K562 (cell line): ENCODE measurements around the gene GRIK3. TPM values are rescaled to one million over a fixed set of nuclear protein-coding genes. Genes with fewer than 3 reads are reported as not detected.

Experiments
- AFF1 ChIP-seq, 2 experiments: fragments of 450-650 bp; IDR thresholded peaks; 2 replicates each; pipeline ENCODE4 v1.6.1; 2018; ENCODE audit warnings: mild to moderate bottlenecking in 2 of 2, low read depth in 1 of 2; ENCODE audit not compliant: partially characterized antibody in 2 of 2
- BRCA1 ChIP-seq, 2 experiments: fragments of 450-650 bp in 1 of 2; sonication (generic) in 1 of 2; formaldehyde crosslinking in 1 of 2; IDR thresholded peaks; 2 replicates each; pipeline versions ENCODE4 v1.5.0 to v1.6.1; 2017 to 2020; ENCODE audit warnings: mild to moderate bottlenecking in 1 of 2, missing genetic modification reagents in 1 of 2
- DACH1 ChIP-seq: fragments of 450-650 bp; IDR thresholded peaks from 2 replicates; pipeline ENCODE4 v1.6.1; 2018; ENCODE audit not compliant: partially characterized antibody
- ELF1 ChIP-seq: fragments of 200-800 bp; sonication (Bioruptor generic); IDR thresholded peaks from 2 replicates; pipeline ENCODE4 v1.6.1; 2016; ENCODE audit warnings: missing genetic modification characterization, missing compliant biosample characterization
- ETV1 ChIP-seq: fragments of 450-650 bp; conservative IDR thresholded peaks from 2 replicates; pipeline ENCODE4 v1.6.1; 2016; ENCODE audit warnings: missing genetic modification characterization, control low read depth, low read depth, missing compliant biosample characterization
- FOXP1 ChIP-seq: sonication (generic); formaldehyde crosslinking; IDR thresholded peaks from 2 replicates; pipeline ENCODE4 v1.8.0; 2022; ENCODE audit warnings: mild to moderate bottlenecking, missing genetic modification reagents
- GTF3C2 ChIP-seq: IDR thresholded peaks from 3 replicates; pipeline ENCODE4 v1.6.1; 2011; ENCODE audit warnings: borderline replicate concordance, mild to moderate bottlenecking, moderate library complexity; ENCODE audit not compliant: insufficient read length; ENCODE audit errors: extremely low read depth
- HCFC1 ChIP-seq: IDR thresholded peaks from 2 replicates; pipeline ENCODE4 v1.6.1; 2012; ENCODE audit warnings: low read depth, low read length, improper control_type of control experiment
- HDAC8 ChIP-seq: fragments of 450-650 bp; IDR thresholded peaks from 2 replicates; pipeline ENCODE4 v1.6.1; 2016; ENCODE audit warnings: mild to moderate bottlenecking, missing genetic modification characterization, moderate library complexity, missing compliant biosample characterization
- MAFF ChIP-seq: IDR thresholded peaks from 2 replicates; pipeline ENCODE4 v1.6.1; 2012; ENCODE audit warnings: low read length, improper control_type of control experiment
- NCOA1 ChIP-seq: fragments of 450-650 bp; IDR thresholded peaks from 2 replicates; pipeline ENCODE4 v1.6.1; 2016; ENCODE audit warnings: low read depth
- PCBP2 ChIP-seq: fragments of 200-400 bp; formaldehyde crosslinking; IDR thresholded peaks from 2 replicates; pipeline ENCODE4 v1.6.1; 2018; ENCODE audit warnings: low read length, low read depth, mild to moderate bottlenecking, moderate library complexity; ENCODE audit not compliant: poor library complexity, severe bottlenecking
- PHF8 ChIP-seq: fragments of 200-600 bp; sonication (generic); IDR thresholded peaks from 2 replicates; pipeline ENCODE4 v1.6.1; 2012; ENCODE audit warnings: mixed run types, mild to moderate bottlenecking, inconsistent platforms, low read length, moderate library complexity, borderline replicate concordance
- POLR3G ChIP-seq: IDR thresholded peaks from 2 replicates; pipeline ENCODE4 v1.6.1; 2011; ENCODE audit not compliant: insufficient read length, insufficient replicate concordance; ENCODE audit errors: extremely low read depth
- SMAD4 ChIP-seq: fragments of 250-450 bp; sonication (Bioruptor Pico); conservative IDR thresholded peaks from 2 replicates; pipeline ENCODE4 v1.8.0; 2021; ENCODE audit warnings: inconsistent platforms, mild to moderate bottlenecking, moderate library complexity
- SNAPC5 ChIP-seq: fragments of 250-450 bp; sonication (Bioruptor Pico); IDR thresholded peaks from 2 replicates; pipeline ENCODE4 v1.8.0; 2021; ENCODE audit warnings: moderate library complexity, mild to moderate bottlenecking, inconsistent platforms
- TAF15 ChIP-seq: fragments of 200-400 bp; formaldehyde crosslinking; IDR thresholded peaks from 2 replicates; pipeline ENCODE4 v1.6.1; 2017; ENCODE audit warnings: mild to moderate bottlenecking, low read depth, low read length, moderate library complexity
- ZBTB17 ChIP-seq: fragments of 450-650 bp; formaldehyde crosslinking; IDR thresholded peaks from 2 replicates; pipeline ENCODE4 v1.4.0; 2020; ENCODE audit warnings: mild to moderate bottlenecking
- ZNF165 ChIP-seq: fragments of 250-450 bp; sonication (Bioruptor Pico); IDR thresholded peaks from 2 replicates; pipeline ENCODE4 v1.4.0; 2020; ENCODE audit warnings: borderline replicate concordance
- ZNF224 ChIP-seq: sonication (generic); formaldehyde crosslinking; IDR thresholded peaks from 2 replicates; pipeline ENCODE4 v1.8.0; 2022; ENCODE audit warnings: mild to moderate bottlenecking, missing genetic modification reagents
- ZNF707 ChIP-seq: fragments of 250-450 bp; sonication (Bioruptor Pico); conservative IDR thresholded peaks from 2 replicates; pipeline ENCODE4 v1.8.0; 2022; ENCODE audit warnings: inconsistent platforms, mild to moderate bottlenecking, moderate library complexity
- ZNF785 ChIP-seq: fragments of 250-450 bp; sonication (Bioruptor Pico); IDR thresholded peaks from 2 replicates; pipeline ENCODE4 v1.4.0; 2020; ENCODE audit warnings: mild to moderate bottlenecking
- polyA plus RNA-seq, 8 experiments: library from polyadenylated mRNA; depleted of rRNA in 4 of 8; stranded (reverse) in 5 of 8; unstranded in 3 of 8; fragments of >200 nt; fragmentation: Nextera tagmentation in 2 of 8; fragmentation: Illumina TruSeq in 1 of 8; extraction: Ambion mirVana in 2 of 8; extraction: Trizol in 1 of 8; gene quantifications; 2 replicates each; pipeline versions ENCODE4 v1.2.1 to v1.2.3, GENCODE V29; 2011 to 2014; ENCODE audit warnings: inconsistent platforms in 1 of 8, missing spikeins in 1 of 8
- total RNA-seq, 7 experiments: library from RNA; depleted of rRNA in 6 of 7; stranded (reverse); fragments of >200 nt in 6 of 7; fragmentation: Illumina TruSeq in 2 of 7; extraction: Trizol in 2 of 7; gene quantifications; 2 replicates each; pipeline versions ENCODE4 v1.2.1 to v1.2.3, GENCODE V29; 2011 to 2021; ENCODE audit warnings: low replicate concordance in 1 of 7

Gene GRIK3
- total and polyA plus RNA-seq, 9 of the 15 experiments (the other 6 are each of a cell fraction or from before 2014, with no cell fraction given), result not detected

GRCh38 chr1:37020653-37021277 lies 13.6 kb downstream of the GRIK3 start (continued):
- TF ChIP-seq POLR3G (no peak), DACH1 (no peak), PCBP2 (no peak), ETV1 (tag) (0 out of 2 replicates have a peak, but pooled peaks have one; percentile 18), ZNF165 (no peak), AFF1 (IDR thresholded peaks at IDR 0.05; ENCODE audit: low read depth in 1 of 2, partially characterized antibody in 2 of 2) (peak in 1 of 2 experiments; percentile 95), SNAPC5 (no peak), BRCA1 (IDR thresholded peaks at IDR 0.05) (no peak), BRCA1 (CRISPR knock-in tag; IDR thresholded peaks at IDR 0.05) (no peak), ZNF707 (CRISPR knock-in tag) (no peak), NCOA1 (0 out of 2 replicates have a peak, but pooled peaks have one; percentile 40), MAFF (no peak), ZNF785 (CRISPR knock-in tag) (no peak), ZBTB17 (CRISPR knock-in tag) (no peak), FOXP1 (CRISPR knock-in tag) (no peak), TAF15 (no peak), HCFC1 (no peak), HDAC8 (tag) (no peak), GTF3C2 (no peak), ZNF224 (CRISPR knock-in tag) (no peak), PHF8 (no peak), SMAD4 (CRISPR knock-in tag) (0 out of 2 replicates have a peak, but pooled peaks have one; percentile 30), ELF1 (tag) (no peak)
